ENCODE data around the gene PTPRK.

PTPRK gene

GRCh38 chr6:128284128-128284527, 236.3 kb downstream of the PTPRK start:
- DNase-seq (ENCODE audit: low read depth in 3 of 3), result no peak

- DNase-seq (ENCODE audit: low read depth in 3 of 3), result no peak
These were observed 237.4 kb downstream of the PTPRK start for GRCh38 chr6:128282961-128283360.

- no peak for DNase-seq (ENCODE audit: low read depth in 3 of 3)
These were observed 239.4 kb downstream of the PTPRK start for GRCh38 chr6:128280960-128281359.

GRCh38 chr6:128280066-128280465, 240.3 kb downstream of the PTPRK start:
- no peak for DNase-seq (ENCODE audit: low read depth in 3 of 3)

- DNase-seq (ENCODE audit: low read depth in 3 of 3), result no peak
These were observed 241.6 kb downstream of the PTPRK start for GRCh38 chr6:128278836-128279235.

GRCh38 chr6:128277379-128277778, 243.0 kb downstream of the PTPRK start:
- no peak for DNase-seq (ENCODE audit: low read depth in 3 of 3)

GRCh38 chr6:128276311-128276710, 244.1 kb downstream of the PTPRK start:
- DNase-seq (ENCODE audit: low read depth in 3 of 3), result no peak

GRCh38 chr6:128275681-128276080, 244.7 kb downstream of the PTPRK start:
- DNase-seq (ENCODE audit: low read depth in 3 of 3), result no peak

GRCh38 chr6:128275030-128275429, 245.4 kb downstream of the PTPRK start:
- no peak for DNase-seq (ENCODE audit: low read depth in 3 of 3)

GRCh38 chr6:128271527-128271926, 248.9 kb downstream of the PTPRK start:
- DNase-seq (ENCODE audit: low read depth in 3 of 3), result no peak

GRCh38 chr6:128271011-128271410, 249.4 kb downstream of the PTPRK start:
- DNase-seq (ENCODE audit: low read depth in 3 of 3), result no peak

GRCh38 chr6:128266946-128267345, 253.5 kb downstream of the PTPRK start:
- DNase-seq (ENCODE audit: low read depth in 3 of 3), result no peak

GRCh38 chr6:128265706-128266105, 254.7 kb downstream of the PTPRK start:
- no peak for DNase-seq (ENCODE audit: low read depth in 3 of 3)

- no peak for DNase-seq (ENCODE audit: low read depth in 3 of 3)
These were observed 260.4 kb downstream of the PTPRK start for GRCh38 chr6:128259730-128260685.

GRCh38 chr6:128259029-128259724, 261.2 kb downstream of the PTPRK start:
- DNase-seq (ENCODE audit: low read depth in 3 of 3), result no peak

- DNase-seq (ENCODE audit: low read depth in 3 of 3), result no peak
These were observed 264.3 kb downstream of the PTPRK start for GRCh38 chr6:128256095-128256494.

- peak in 1 of 3 experiments; percentile 4 for DNase-seq (ENCODE audit: low read depth in 3 of 3)
These were observed 267.8 kb downstream of the PTPRK start for GRCh38 chr6:128252341-128253176.

- no peak for DNase-seq (ENCODE audit: low read depth in 3 of 3)
These were observed 268.7 kb downstream of the PTPRK start for GRCh38 chr6:128251445-128252340.

GRCh38 chr6:128250370-128251070, 269.9 kb downstream of the PTPRK start:
- no peak for DNase-seq (ENCODE audit: low read depth in 3 of 3)

- DNase-seq (ENCODE audit: low read depth in 3 of 3), result no peak
These were observed 271.0 kb downstream of the PTPRK start for GRCh38 chr6:128249429-128249828.
